H1 (cell line): Measurements from ENCODE around the gene HPN.

Experiments
- GABPA ChIP-seq: IDR thresholded peaks from 2 replicates; pipeline ENCODE4 v1.6.1; 2011; ENCODE audit warnings: mild to moderate bottlenecking, low read length, moderate library complexity, borderline replicate concordance; ENCODE audit not compliant: insufficient read depth
- GTF2F1 ChIP-seq: IDR thresholded peaks from 2 replicates; pipeline ENCODE4 v1.6.1; 2012; ENCODE audit warnings: low read depth, low read length, improper control_type of control experiment, borderline replicate concordance
- RNF2 ChIP-seq: fragments of 200-900, 300-1000 bp; sonication (generic); IDR thresholded peaks from 2 replicates; pipeline ENCODE4 v1.7.1; 2016; ENCODE audit warnings: borderline replicate concordance, low read depth, mild to moderate bottlenecking, antibody characterized with exemption, low read length; ENCODE audit not compliant: poor library complexity, severe bottlenecking; ENCODE audit errors: missing control alignments

DNA sequence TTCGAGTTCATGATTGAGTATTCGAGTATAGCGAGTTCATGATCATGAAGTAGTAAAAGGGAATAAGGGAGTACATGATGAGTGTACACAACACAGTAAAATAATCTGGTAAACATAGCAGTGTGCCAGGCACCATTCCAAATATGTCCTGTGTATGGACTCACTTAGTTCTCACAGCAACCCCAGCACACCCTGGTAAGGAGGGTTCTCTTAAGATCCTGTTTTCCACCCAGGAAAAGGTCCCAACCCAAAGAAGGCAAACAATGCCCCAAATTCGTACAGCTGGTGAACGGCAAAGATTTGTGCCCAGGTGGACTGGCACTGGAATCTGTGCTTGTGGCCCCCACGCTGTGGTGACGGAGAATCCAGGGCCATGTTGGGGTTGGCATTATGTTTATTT, 21.4 kb downstream of the HPN start:
- TF ChIP-seq RNF2 (no peak), GABPA (no peak), GTF2F1 (no peak)
